IPS-18c (cell line): ENCODE data around the gene BCAN.

Experiments
- H3K4me3 ChIP-seq: 2 replicates; pipeline ENCODE4 v1.7.0; 2013; ENCODE audit warnings: low read depth, mild to moderate bottlenecking, low read length, moderate library complexity; ENCODE audit not compliant: insufficient read depth
- H3K9me3 ChIP-seq: one replicate; pipeline ENCODE4 v1.6.1; 2013; ENCODE audit warnings: mild to moderate bottlenecking, low read length, moderate library complexity; ENCODE audit not compliant: control insufficient read depth, insufficient read depth

BCAN gene

GRCh38 chr1:156665539-156665938, 23.6 kb downstream of the BCAN start:
- Histone ChIP-seq H3K9me3 (no peaks in the 10 kb centered on the region), H3K4me3 (no peak overlapping the region)

GRCh38 chr1:156666862-156667609, 25.1 kb downstream of the BCAN start:
- Histone ChIP-seq H3K9me3 (no peaks in the 10 kb centered on the region), H3K4me3 (no peak overlapping the region)

GRCh38 chr1:156667610-156667967, 25.7 kb downstream of the BCAN start:
- no peak overlapping the region for H3K4me3 ChIP-seq
- H3K9me3 ChIP-seq, result no peaks in the 10 kb centered on the region

GRCh38 chr1:156667968-156668709, 26.2 kb downstream of the BCAN start:
- no peak overlapping the region for H3K4me3 ChIP-seq
- no peaks in the 10 kb centered on the region for H3K9me3 ChIP-seq

- no peaks in the 10 kb centered on the region for H3K9me3 ChIP-seq
Measured at GRCh38 chr1:156668801-156669637, 27.1 kb downstream of the BCAN start.

GRCh38 chr1:156669794-156670193, 27.9 kb downstream of the BCAN start:
- Histone ChIP-seq H3K4me3 (no peak overlapping the region), H3K9me3 (no peaks in the 10 kb centered on the region)

More at GRCh38 chr1:156668801-156669637, 27.1 kb downstream of the BCAN start:
- H3K4me3 ChIP-seq, result no peak overlapping the region; the same call in 1 of the 2 replicates

GRCh38 chr1:156670359-156670758, 28.4 kb downstream of the BCAN start:
- Histone ChIP-seq H3K9me3 (no peaks in the 10 kb centered on the region), H3K4me3 (no peak overlapping the region)

- no peak overlapping the region for H3K4me3 ChIP-seq
Measured at GRCh38 chr1:156670791-156671190, 28.9 kb downstream of the BCAN start.

GRCh38 chr1:156671804-156672203, 29.9 kb downstream of the BCAN start:
- H3K4me3 ChIP-seq, result no peak overlapping the region
- H3K9me3 ChIP-seq, result no peaks in the 10 kb centered on the region

More at GRCh38 chr1:156670791-156671190, 28.9 kb downstream of the BCAN start:
- H3K9me3 ChIP-seq, result no peaks in the 10 kb centered on the region

- H3K9me3 ChIP-seq, result no peaks in the 10 kb centered on the region
- H3K4me3 ChIP-seq, result peak overlapping the region; percentile 29; the same call in 1 of the 2 replicates
Measured at GRCh38 chr1:156673387-156674121, 31.6 kb downstream of the BCAN start.

GRCh38 chr1:156675210-156676113, 33.5 kb downstream of the BCAN start:
- H3K9me3 ChIP-seq, result no peaks in the 10 kb centered on the region
- H3K4me3 ChIP-seq, result peak overlapping the region; percentile 89

GRCh38 chr1:156676114-156676819, 34.4 kb downstream of the BCAN start:
- Histone ChIP-seq H3K4me3 (peak overlapping the region; percentile 89), H3K9me3 (no peaks in the 10 kb centered on the region)

- peak within 1 kb of the TSS; percentile 89 for H3K4me3 ChIP-seq
Measured at GRCh38 chr1:156676820-156677615, 35.1 kb downstream of the BCAN start, which contains the start of gene NES. Gene NES, minus strand, starts transcription at chr1:156677407. Its CDS starts 143 bp downstream, at chr1:156677264.

GRCh38 chr1:156677616-156678596, 36.0 kb downstream of the BCAN start:
- no peaks in the 10 kb centered on the region for H3K9me3 ChIP-seq
- peak overlapping the region; percentile 89 for H3K4me3 ChIP-seq

More at GRCh38 chr1:156676820-156677615, 35.1 kb downstream of the BCAN start, which contains the start of gene NES:
- no peaks in the 10 kb centered on the region for H3K9me3 ChIP-seq
